ENCODE results near the gene CCDC136. TPM values are rescaled to one million over a fixed set of nuclear protein-coding genes. Genes with fewer than 3 reads are reported as not detected.

Gene CCDC136
- polyA plus RNA-seq, 1 of the 3 experiments (the other 2 are of a cell fraction) = 48.4 TPM

- H3K9ac ChIP-seq = peak overlapping the region; percentile 81
- H4K20me1 ChIP-seq (ENCODE audit: insufficient read depth) = peaks cover 18% of the 10 kb centered on the region
- peak overlapping the region; percentile 89 to 95 for H3K4me3 ChIP-seq (ENCODE audit: low read depth in 2 of 2, low read length in 1 of 2)
- H3K27me3 ChIP-seq (ENCODE audit: insufficient read depth) = no peaks in the 10 kb centered on the region
- peaks cover 48% of the 10 kb centered on the region for H3F3A ChIP-seq (replicated peaks; ENCODE audit: insufficient read depth)
- H3K27ac ChIP-seq (ENCODE audit: low read depth in 2 of 2, low read length in 1 of 2) = peak overlapping the region in 1 of 2 experiments; percentile 60; a peak in 3 of 4 replicates
- peak; percentile 91 for DNase-seq
- peaks cover 21% of the 10 kb centered on the region for H3K79me2 ChIP-seq (ENCODE audit: insufficient read depth)
- 3% methylated on average over 6 of the region's 6 CpGs for WGBS (ENCODE audit: low lambda C conversion rate)
- TF ChIP-seq SIN3A (IDR thresholded peaks at IDR 0.05; ENCODE audit: borderline replicate concordance, low read depth, low read length) (peak; percentile 52; the same call in 1 of the 2 replicates), YY1 (IDR thresholded peaks at IDR 0.05; ENCODE audit: low read depth) (no peak), PBX3 (IDR thresholded peaks at IDR 0.05) (no peak), GATA2 (CRISPR knock-in tag; IDR thresholded peaks at IDR 0.05) (peak; percentile 61; the same call in 1 of the 2 replicates), MXI1 (IDR thresholded peaks at IDR 0.05; ENCODE audit: low read depth, low read length) (peak; percentile 68; the same call in 1 of the 2 replicates), TEAD4 (IDR thresholded peaks at IDR 0.05; ENCODE audit: borderline replicate concordance, insufficient read depth) (no peak), CTCF (IDR thresholded peaks at IDR 0.05) (peak; percentile 80), SMC3 (IDR thresholded peaks at IDR 0.05; ENCODE audit: low read depth, low read length) (peak; percentile 50; the same call in 1 of the 2 replicates), REST (IDR thresholded peaks at IDR 0.05; ENCODE audit: low read depth, low read length) (no peak), RAD21 (IDR thresholded peaks at IDR 0.05; ENCODE audit: low read length) (peak; percentile 53), FOXJ3 (CRISPR knock-in tag; IDR thresholded peaks at IDR 0.05) (no peak), FOXM1 (IDR thresholded peaks at IDR 0.05; ENCODE audit: low read depth) (no peak), ELF1 (IDR thresholded peaks at IDR 0.05) (no peak), POLR2AphosphoS5 (IDR thresholded peaks at IDR 0.05; ENCODE audit: low read depth, low read length) (no peak), EP300 (IDR thresholded peaks at IDR 0.05; ENCODE audit: borderline replicate concordance in 1 of 2, low read depth in 1 of 2, low read length in 1 of 2) (no peak)
- CTCF ChIA-PET = interaction anchor here (0.7 to 4.3 kb wide), 33 partner anchors 10 to 476 kb away, joined by 3 to 42 read pairs (median 4); partner anchors contain the start of gene CCDC136
- H3K4me1 ChIP-seq (ENCODE audit: control insufficient read depth in 1 of 2, insufficient read depth in 2 of 2, low read depth in 1 of 2, low read length in 1 of 2) = peaks cover 0 to 25% of the 10 kb centered on the region in 2 experiments; a peak in 1 of 4 replicates
- H3K9me3 ChIP-seq = no peaks in the 10 kb centered on the region
- peak overlapping the region; percentile 72; the same call in 1 of the 2 replicates for H2AFZ ChIP-seq (ENCODE audit: low read depth)
- peaks cover 13 to 19% of the 10 kb centered on the region in 2 experiments for H3K36me3 ChIP-seq (replicated peaks in 1 of 2; ENCODE audit: control insufficient read depth in 1 of 2, insufficient read depth in 2 of 2, low read length in 1 of 2)
- H3K4me2 ChIP-seq = peak overlapping the region; percentile 88
- POLR2A ChIA-PET = interaction anchor here (1.1 kb wide), 1 partner anchor 32 kb away, joined by 3 read pairs; no protein-coding TSS in a partner anchor
- no peaks in the 10 kb centered on the region for H3K9me2 ChIP-seq
Observed at GRCh38 chr7:128863433-128863989, 71.7 kb downstream of the CCDC136 start.
